GM21390 (cell line): ENCODE data around the gene ZNF45.
"Not testable (repeated sequence)": the region's sequence is repeated elsewhere in the genome, so short reads cannot be mapped to it uniquely, and the experiment has no call there.

Experiments
- ATAC-seq: cut with Tn5 transposase; IDR thresholded peaks from one replicate; pipeline ENCODE4 v1.9.1; 2021; ENCODE audit not compliant: unreplicated experiment

Gene ZNF45

DNA sequence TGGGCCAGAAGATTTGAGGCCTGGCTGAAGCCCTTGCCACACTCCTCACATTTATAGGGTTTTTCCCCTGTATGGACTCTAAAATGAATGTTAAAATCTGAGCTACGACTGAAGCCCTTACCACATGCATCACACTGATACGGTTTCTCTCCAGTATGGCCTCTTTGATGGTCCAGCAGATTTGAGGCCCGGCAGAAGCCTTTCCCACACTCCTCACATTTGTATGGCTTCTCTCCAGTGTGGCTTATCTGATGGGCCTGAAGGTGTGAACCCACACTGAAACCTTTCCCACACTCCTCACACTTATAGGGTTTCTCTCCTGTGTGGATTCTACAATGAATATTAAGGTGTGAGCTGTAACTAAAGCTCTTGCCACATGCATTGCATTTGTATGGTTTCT, 21.0 kb downstream of the ZNF45 start:
- no peak for ATAC-seq

- no peak for ATAC-seq
Observed at GRCh38 chr19:43913383-43913782, 21.7 kb downstream of the ZNF45 start.

- no peak for ATAC-seq
Observed at GRCh38 chr19:43910884-43911283, 24.2 kb downstream of the ZNF45 start.

- no peak for ATAC-seq
Observed at GRCh38 chr19:43908659-43909058, 26.4 kb downstream of the ZNF45 start.

DNA sequence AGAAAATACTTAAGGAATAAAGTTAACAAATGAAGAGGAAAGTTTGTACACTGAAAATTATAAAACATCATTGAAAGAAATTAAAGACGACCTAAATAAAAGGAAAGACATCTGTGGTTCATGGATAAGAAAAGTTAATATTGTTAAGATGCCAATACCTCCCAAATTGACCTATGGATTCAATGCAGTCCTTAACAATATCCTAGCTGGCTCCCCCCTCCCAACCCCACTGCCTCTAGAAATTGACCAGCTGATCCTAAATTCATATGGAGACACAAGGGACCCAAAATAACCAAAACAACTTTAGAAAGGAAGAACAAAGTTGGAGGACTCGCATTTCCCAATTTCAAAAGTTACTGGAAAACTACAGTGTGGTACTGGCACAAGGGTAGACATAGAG, 28.3 kb downstream of the ZNF45 start:
- no peak for ATAC-seq

- no peak for ATAC-seq
Observed at GRCh38 chr19:43905897-43906296, 29.2 kb downstream of the ZNF45 start.

DNA sequence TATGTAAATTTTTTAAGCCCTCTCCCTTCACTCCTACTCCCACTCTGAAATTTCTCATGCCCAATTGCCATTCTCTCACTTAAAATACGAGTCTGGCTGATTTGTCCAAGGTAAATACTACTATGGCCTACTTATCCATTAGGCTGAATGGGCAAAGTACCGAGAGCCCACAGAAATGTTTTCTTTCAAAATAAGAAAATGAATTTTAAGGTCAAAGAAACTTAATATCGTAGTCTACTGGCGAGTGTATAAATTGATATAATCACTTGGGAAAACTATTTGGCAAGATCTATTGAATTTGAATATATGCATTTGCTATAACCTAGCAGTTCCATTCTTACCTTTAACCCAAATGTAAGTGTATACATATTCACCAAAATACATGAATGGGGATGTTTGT, 32.7 kb downstream of the ZNF45 start:
- no peak for ATAC-seq

DNA sequence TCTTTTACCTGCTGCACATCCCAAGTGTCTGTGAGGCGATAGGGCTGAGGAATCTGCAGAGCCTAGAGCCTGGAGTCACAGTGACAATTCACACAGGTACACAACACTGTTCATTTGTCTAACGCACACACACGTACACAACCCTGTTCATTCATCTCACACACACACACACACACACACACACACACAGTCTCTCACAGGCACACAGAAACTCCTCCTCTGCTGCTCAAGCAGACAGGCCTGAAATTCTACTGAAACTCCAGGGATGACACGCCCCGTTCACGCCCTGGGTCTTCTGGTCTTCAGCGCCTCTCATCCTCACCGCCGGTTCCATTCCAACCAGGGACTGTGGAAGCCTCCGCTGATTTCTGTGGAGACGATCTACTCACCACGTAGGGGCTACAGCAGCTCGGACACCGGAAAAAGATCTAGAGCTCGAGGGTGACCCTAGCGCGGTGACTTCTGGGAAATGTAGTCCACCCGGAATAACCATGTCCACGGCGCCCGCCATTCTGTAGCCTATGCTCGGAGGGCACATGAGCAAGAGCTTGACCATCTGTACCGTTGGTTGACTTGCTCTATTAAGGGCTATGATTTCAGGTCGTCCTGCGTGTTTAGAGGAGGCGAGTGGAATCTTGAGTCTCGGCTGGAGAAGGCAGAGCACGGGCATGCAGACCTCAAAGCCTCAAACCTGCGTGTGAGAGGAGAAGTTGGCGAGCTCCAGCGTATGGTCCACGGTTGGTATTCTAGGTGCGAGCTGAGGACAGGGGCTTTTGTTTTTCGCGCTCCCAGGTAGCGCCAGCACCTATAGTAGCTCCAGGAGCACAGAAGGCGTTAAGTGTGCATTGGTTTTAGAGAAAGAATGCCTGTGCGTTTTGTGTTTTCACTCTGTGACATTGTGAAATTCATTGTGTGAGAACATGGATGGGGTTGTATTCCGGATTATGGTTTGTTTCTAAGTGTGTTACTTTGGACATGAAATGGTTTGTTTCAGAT, 33.4 kb downstream of the ZNF45 start:
- peak; percentile 75 for ATAC-seq

- no peak for ATAC-seq
Observed at GRCh38 chr19:43895727-43896308, 39.3 kb downstream of the ZNF45 start.

GRCh38 chr19:43883864-43884263, 51.2 kb downstream of the ZNF45 start, which contains the start of gene ZNF404:
Gene ZNF404, minus strand, starts transcription at chr19:43883964.
- ATAC-seq: no peak

- no peak for ATAC-seq
Observed at GRCh38 chr19:43880483-43880882, 54.6 kb downstream of the ZNF45 start.

- no peak for ATAC-seq
Observed at GRCh38 chr19:43872547-43873336, 62.3 kb downstream of the ZNF45 start.

- ATAC-seq: not testable (repeated sequence)
Observed at GRCh38 chr19:43866923-43867322, 68.2 kb downstream of the ZNF45 start.
